ENCODE measurements around the gene SCGB3A1.

The SCGB3A1 gene

GRCh38 chr5:180596668-180597231 lies 5.5 kb upstream of the SCGB3A1 start:
- no peak for DNase-seq
- H3K36me3 ChIP-seq = no peaks in the 10 kb centered on the region
- TF ChIP-seq CTCF (IDR thresholded peaks at IDR 0.05; ENCODE audit: low read depth, low read length) = no peak
- no peaks in the 10 kb centered on the region for H3K9me3 ChIP-seq (ENCODE audit: severe bottlenecking)
- no peak overlapping the region for H3K4me3 ChIP-seq (ENCODE audit: low read depth, low read length)
- H3K27me3 ChIP-seq (ENCODE audit: insufficient read depth, low read depth, severe bottlenecking) = no peaks in the 10 kb centered on the region
- no peak overlapping the region for H3K27ac ChIP-seq

GRCh38 chr5:180596115-180596667 lies 4.9 kb upstream of the SCGB3A1 start:
- no peak overlapping the region for H3K27ac ChIP-seq
- no peak overlapping the region for H3K4me3 ChIP-seq (ENCODE audit: low read depth, low read length)
- no peaks in the 10 kb centered on the region for H3K36me3 ChIP-seq
- TF ChIP-seq CTCF (IDR thresholded peaks at IDR 0.05; ENCODE audit: low read depth, low read length) = no peak
- no peaks in the 10 kb centered on the region for H3K27me3 ChIP-seq (ENCODE audit: insufficient read depth, low read depth, severe bottlenecking)
- H3K9me3 ChIP-seq (ENCODE audit: severe bottlenecking) = no peaks in the 10 kb centered on the region
- DNase-seq = no peak

GRCh38 chr5:180595381-180596114 lies 4.2 kb upstream of the SCGB3A1 start:
- no peaks in the 10 kb centered on the region for H3K36me3 ChIP-seq
- no peak overlapping the region for H3K4me3 ChIP-seq (ENCODE audit: low read depth, low read length)

GRCh38 chr5:180595046-180595379 lies 3.7 kb upstream of the SCGB3A1 start:
- DNase-seq = no peak
- no peak overlapping the region for H3K4me3 ChIP-seq (ENCODE audit: low read depth, low read length)
- TF ChIP-seq CTCF (IDR thresholded peaks at IDR 0.05; ENCODE audit: low read depth, low read length) = no peak
- H3K9me3 ChIP-seq (ENCODE audit: severe bottlenecking) = no peaks in the 10 kb centered on the region
- H3K36me3 ChIP-seq = no peaks in the 10 kb centered on the region
- H3K27ac ChIP-seq = no peak overlapping the region
- H3K27me3 ChIP-seq (ENCODE audit: insufficient read depth, low read depth, severe bottlenecking) = peaks cover 4% of the 10 kb centered on the region

More at GRCh38 chr5:180595381-180596114, 4.2 kb upstream of the SCGB3A1 start:
- H3K27ac ChIP-seq = no peak overlapping the region
- TF ChIP-seq CTCF (IDR thresholded peaks at IDR 0.05; ENCODE audit: low read depth, low read length) = no peak
- no peaks in the 10 kb centered on the region for H3K9me3 ChIP-seq (ENCODE audit: severe bottlenecking)
- DNase-seq = no peak
- no peaks in the 10 kb centered on the region for H3K27me3 ChIP-seq (ENCODE audit: insufficient read depth, low read depth, severe bottlenecking)

GRCh38 chr5:180594311-180595045 lies 3.2 kb upstream of the SCGB3A1 start:
- H3K27ac ChIP-seq = no peak overlapping the region
- no peak for DNase-seq
- H3K9me3 ChIP-seq (ENCODE audit: severe bottlenecking) = no peaks in the 10 kb centered on the region
- H3K36me3 ChIP-seq = no peaks in the 10 kb centered on the region
- peaks cover 10% of the 10 kb centered on the region for H3K27me3 ChIP-seq (ENCODE audit: insufficient read depth, low read depth, severe bottlenecking)
- H3K4me3 ChIP-seq (ENCODE audit: low read depth, low read length) = no peak overlapping the region
- no peak for TF ChIP-seq CTCF (IDR thresholded peaks at IDR 0.05; ENCODE audit: low read depth, low read length)
